ENCODE data around the gene LILRA6. TPM values are rescaled to one million over a fixed set of nuclear protein-coding genes. Genes with fewer than 3 reads are reported as not detected.

LILRA6 gene
- total and polyA plus RNA-seq, 2 of the 13 experiments (the other 11 are each of a cell fraction or from before 2014, with no cell fraction given): not detected

DNA sequence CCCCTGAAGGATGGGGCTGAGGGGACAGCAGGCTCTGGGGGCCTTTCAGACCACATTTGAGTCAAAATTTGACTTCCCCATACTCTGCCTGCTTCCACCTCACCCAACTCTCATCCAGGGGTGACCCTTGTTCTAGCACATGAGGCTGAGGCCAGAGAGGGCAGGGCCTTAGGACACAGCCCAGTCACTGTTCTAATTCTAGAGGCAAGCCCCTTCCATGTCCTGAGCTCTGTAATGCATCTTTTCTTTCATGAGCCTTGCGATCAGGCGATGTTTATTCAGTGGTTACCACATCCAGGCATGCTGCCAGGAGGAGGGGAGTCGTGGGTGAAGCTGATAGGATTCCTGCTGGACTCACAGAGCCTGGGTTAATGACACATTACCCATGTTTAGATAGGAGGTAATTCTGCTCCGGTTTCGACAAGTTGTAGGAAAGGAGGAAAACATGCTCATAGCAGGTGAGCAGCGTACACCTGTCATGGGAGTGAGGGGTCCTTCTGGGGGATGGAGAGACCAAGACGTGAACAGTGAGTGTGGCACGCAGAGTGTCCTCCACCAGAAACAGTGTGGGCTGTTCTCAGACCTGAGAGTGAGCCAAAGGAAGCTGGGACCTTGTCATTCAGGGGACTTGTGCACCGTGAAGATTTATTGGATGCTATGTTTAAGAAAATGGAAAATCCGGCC, 32.6 kb downstream of the LILRA6 start (continued):
- TF ChIP-seq ZNF18 (CRISPR knock-in tag; IDR thresholded peaks at IDR 0.05; ENCODE audit: insufficient replicate concordance) (no peak), ZBTB7B (CRISPR knock-in tag; IDR thresholded peaks at IDR 0.05) (no peak; the same call in 1 of the 2 replicates), ZNF720 (CRISPR knock-in tag; IDR thresholded peaks at IDR 0.05) (no peak), ZNF350 (CRISPR knock-in tag; IDR thresholded peaks at IDR 0.05; ENCODE audit: borderline replicate concordance, low read depth) (0 out of 2 replicates have a peak, but pooled peaks have one; percentile 11), DPF2 (CRISPR knock-in tag; IDR thresholded peaks at IDR 0.05; ENCODE audit: borderline replicate concordance, low read depth) (peak; percentile 77; the same call in 1 of the 2 replicates), ZNF430 (CRISPR knock-in tag; IDR thresholded peaks at IDR 0.05) (0 out of 2 replicates have a peak, but pooled peaks have one; percentile 46), GATAD1 (CRISPR knock-in tag; IDR thresholded peaks at IDR 0.05) (peak; percentile 46; the same call in 1 of the 2 replicates), ZBTB7A (CRISPR knock-in tag; IDR thresholded peaks at IDR 0.05) (peak; percentile 76), KDM3A (CRISPR knock-in tag; IDR thresholded peaks at IDR 0.05; ENCODE audit: low read depth) (0 out of 2 replicates have a peak, but pooled peaks have one; percentile 28), ZNF816 (CRISPR knock-in tag; IDR thresholded peaks at IDR 0.05; ENCODE audit: borderline replicate concordance) (no peak; the same call in 1 of the 2 replicates), BCL6 (CRISPR knock-in tag; IDR thresholded peaks at IDR 0.05) (peak; percentile 95), FOXA3 (CRISPR knock-in tag; IDR thresholded peaks at IDR 0.05) (peak; percentile 94), ZNF792 (CRISPR knock-in tag; IDR thresholded peaks at IDR 0.05) (peak; percentile 22; the same call in 1 of the 2 replicates), SP1 (IDR thresholded peaks at IDR 0.05) (no peak), SP1 (CRISPR knock-in tag; IDR thresholded peaks at IDR 0.05) (0 out of 2 replicates have a peak, but pooled peaks have one; percentile 26), NCOA2 (CRISPR knock-in tag; IDR thresholded peaks at IDR 0.05) (peak; percentile 79), HDAC6 (IDR thresholded peaks at IDR 0.05; ENCODE audit: low read depth, low read length) (no peak), NONO (IDR thresholded peaks at IDR 0.05) (no peak), NONO (CRISPR knock-in tag; conservative IDR thresholded peaks at IDR 0.05) (peak; percentile 81), FOSL2 (CRISPR knock-in tag; IDR thresholded peaks at IDR 0.05) (peak; percentile 78), XRCC5 (optimal IDR thresholded peaks at IDR 0.05; ENCODE audit: low read length) (peak; percentile 14), TEAD3 (CRISPR knock-in tag; optimal IDR thresholded peaks at IDR 0.05; ENCODE audit: borderline replicate concordance) (peak; percentile 78)
- TF ChIP-seq, protein P1, sequence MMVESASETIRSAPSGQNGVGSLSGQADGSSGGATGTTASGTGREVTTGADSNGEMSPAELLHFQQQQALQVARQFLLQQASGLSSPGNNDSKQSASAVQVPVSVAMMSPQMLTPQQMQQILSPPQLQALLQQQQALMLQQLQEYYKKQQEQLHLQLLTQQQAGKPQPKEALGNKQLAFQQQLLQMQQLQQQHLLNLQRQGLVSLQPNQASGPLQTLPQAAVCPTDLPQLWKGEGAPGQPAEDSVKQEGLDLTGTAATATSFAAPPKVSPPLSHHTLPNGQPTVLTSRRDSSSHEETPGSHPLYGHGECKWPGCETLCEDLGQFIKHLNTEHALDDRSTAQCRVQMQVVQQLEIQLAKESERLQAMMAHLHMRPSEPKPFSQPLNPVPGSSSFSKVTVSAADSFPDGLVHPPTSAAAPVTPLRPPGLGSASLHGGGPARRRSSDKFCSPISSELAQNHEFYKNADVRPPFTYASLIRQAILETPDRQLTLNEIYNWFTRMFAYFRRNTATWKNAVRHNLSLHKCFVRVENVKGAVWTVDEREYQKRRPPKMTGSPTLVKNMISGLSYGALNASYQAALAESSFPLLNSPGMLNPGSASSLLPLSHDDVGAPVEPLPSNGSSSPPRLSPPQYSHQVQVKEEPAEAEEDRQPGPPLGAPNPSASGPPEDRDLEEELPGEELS (CRISPR knock-in tag; IDR thresholded peaks at IDR 0.05): peak; percentile 81; the same call in 1 of the 2 replicates
- TF ChIP-seq, protein P2, sequence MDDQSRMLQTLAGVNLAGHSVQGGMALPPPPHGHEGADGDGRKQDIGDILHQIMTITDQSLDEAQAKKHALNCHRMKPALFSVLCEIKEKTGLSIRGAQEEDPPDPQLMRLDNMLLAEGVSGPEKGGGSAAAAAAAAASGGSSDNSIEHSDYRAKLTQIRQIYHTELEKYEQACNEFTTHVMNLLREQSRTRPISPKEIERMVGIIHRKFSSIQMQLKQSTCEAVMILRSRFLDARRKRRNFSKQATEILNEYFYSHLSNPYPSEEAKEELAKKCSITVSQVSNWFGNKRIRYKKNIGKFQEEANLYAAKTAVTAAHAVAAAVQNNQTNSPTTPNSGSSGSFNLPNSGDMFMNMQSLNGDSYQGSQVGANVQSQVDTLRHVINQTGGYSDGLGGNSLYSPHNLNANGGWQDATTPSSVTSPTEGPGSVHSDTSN (CRISPR knock-in tag; IDR thresholded peaks at IDR 0.05; ENCODE audit: borderline replicate concordance): no peak
- TF ChIP-seq, protein P3, sequence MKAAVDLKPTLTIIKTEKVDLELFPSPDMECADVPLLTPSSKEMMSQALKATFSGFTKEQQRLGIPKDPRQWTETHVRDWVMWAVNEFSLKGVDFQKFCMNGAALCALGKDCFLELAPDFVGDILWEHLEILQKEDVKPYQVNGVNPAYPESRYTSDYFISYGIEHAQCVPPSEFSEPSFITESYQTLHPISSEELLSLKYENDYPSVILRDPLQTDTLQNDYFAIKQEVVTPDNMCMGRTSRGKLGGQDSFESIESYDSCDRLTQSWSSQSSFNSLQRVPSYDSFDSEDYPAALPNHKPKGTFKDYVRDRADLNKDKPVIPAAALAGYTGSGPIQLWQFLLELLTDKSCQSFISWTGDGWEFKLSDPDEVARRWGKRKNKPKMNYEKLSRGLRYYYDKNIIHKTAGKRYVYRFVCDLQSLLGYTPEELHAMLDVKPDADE (CRISPR knock-in tag; IDR thresholded peaks at IDR 0.05): no peak

Data from HepG2 (cell line).